AG08396 (cell line): ENCODE results near the gene MTX3.

Source experiments
- DNase-seq: peaks from one replicate; pipeline ENCODE4 v3.0.0; 2012; ENCODE audit warnings: low spot score, mixed read lengths

MTX3 gene

DNA sequence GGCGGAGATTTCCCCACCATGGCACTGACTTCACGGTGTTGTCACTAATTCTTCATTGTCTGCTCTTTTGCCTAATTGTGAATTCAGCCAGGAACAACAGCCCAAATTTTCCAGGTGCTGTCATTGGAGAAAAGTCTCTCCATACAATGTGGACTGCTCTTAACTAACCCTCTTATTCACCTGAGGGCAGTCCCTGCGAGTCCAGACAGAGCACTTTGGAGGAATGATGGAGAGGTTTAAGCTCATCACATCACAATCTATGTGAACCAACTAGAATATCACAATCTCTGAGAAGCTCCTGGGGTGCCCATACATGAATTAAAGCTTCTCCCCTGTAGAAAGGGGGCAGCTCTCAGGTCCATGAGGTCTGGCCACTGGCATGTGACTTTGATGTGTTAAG lies 56.4 kb downstream of the MTX3 start:
- no peak for DNase-seq

DNA sequence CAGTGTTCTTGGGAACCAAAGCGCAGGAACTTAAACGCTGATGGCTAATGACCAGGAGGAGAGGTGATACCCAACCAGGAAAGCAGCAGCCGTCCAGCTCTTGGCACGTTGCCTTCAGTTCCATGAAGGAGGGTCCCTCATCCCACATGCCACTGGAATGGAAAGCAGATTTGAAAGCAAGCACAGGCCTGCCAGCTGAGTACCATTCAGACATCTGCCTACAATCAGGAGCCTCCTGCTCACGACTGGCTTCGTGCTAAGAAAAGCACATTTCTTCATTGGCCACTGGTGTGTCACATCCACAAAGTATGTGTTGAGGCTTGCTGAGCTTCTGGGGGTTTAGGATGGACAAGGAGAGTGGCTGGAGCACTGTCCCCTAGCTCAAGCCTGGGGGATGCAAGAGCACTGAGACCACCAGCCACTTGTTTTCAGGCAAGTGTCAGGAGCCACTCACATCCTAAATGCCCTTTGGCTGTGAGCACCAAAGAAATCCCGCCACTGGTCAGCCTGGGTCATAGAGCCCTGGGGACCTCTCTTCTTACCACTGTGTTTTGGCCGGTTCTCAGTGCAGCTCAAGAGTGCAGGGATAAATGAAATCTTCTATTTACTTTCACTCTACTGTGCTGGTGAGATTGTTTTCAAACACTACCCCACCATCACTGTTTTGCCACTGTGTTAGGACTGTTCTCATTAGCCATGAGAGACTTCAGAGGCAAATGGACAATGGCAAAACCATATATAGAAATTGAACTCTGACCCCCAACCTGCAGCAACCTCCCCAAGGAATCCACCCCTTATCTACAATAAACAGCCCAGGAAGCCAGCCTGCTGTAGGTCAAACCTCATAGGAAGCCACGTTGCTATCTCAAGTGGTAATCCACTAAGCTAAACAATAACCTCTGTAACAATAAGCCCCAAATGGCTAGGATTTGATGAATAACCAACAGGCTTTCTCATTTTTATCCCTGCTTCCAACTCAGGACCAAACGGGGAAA lies 58.3 kb downstream of the MTX3 start:
- DNase-seq, result peak; percentile 18

DNA sequence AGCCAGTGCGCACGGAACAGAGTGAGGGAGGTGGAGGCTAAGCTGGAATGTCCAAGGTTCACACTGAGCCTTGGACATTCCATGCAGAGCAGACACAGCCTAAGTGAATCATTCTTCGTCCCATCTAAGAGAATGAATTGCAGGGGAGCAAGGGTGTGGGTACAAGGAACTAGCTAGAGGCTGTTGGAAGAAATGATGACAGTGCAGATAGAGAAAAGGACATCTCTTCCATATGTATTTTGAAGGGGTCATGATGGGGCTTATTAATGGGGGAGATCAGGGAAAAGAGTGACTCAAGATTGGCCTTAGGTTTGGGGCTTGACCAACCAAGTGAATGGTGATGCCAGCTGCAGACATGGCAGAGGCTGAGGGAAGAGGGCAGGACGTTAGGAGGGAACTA lies 59.2 kb downstream of the MTX3 start:
- DNase-seq, result no peak

DNA sequence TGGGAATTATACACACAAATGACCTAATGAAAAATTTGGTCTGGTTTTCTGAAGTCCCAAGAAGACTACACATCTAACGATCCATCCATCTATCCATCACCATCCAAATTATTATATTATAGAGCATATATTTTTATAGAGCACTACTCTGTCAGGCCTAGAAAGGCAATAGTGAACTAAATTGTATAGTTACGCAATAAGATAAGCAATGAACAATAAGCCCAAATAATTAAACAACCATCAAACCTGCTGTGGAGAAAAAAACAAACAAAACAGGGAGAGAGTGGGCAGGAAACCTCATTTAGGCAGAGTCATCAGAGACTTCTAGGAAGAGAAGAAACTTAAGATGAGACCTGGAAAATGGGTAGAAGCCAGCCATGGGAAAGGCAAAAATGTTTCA lies 59.7 kb downstream of the MTX3 start:
- no peak for DNase-seq

DNA sequence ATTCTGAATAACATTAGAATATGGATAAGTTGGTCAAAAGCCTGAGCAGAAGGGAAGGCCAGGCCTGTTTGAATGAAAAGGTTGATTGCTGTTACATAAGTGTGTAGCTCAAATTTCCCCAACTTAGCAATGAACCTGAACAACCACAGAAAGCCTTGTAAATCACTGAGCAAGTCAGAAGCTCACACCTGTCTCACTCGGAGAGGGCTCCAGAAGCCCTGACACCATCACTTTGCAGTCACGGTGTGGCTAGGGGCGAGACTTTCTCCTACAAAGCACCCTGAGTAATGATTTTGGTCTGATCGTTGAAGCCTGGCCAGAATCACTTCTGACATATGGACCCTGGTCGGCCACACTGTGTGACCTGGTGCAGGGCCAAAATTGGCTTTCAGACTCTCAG lies 62.0 kb downstream of the MTX3 start:
- no peak for DNase-seq
